GM23338 (cell line): ENCODE results near the gene CPNE5. TPM values are rescaled to one million over a fixed set of nuclear protein-coding genes. Genes with fewer than 3 reads are reported as not detected.

ENCODE experiments used
- ATAC-seq: fragments of 200-7000 bp; cut with Tn5 transposase; 3 replicates; pipeline ENCODE4 v1.9.1; 2020
- DNase-seq: peaks from one replicate; pipeline ENCODE4 v3.0.0-alpha.2; 2015; ENCODE audit warnings: low spot score
- H2AFZ ChIP-seq: fragments of 200-600 bp; sonication (generic); 2 replicates; pipeline ENCODE4 v1.8.0; 2016; ENCODE audit warnings: antibody characterized with exemption, mild to moderate bottlenecking, moderate library complexity
- H3F3A ChIP-seq: fragments of 200-600 bp; sonication (generic); replicated peaks from 2 replicates; pipeline ENCODE4 v1.8.0; 2017; ENCODE audit warnings: antibody characterized with exemption, mixed run types, low read depth
- H3K27ac ChIP-seq: fragments of 200-600 bp; sonication (generic); 2 replicates; pipeline ENCODE4 v1.6.1; 2016; ENCODE audit warnings: low read depth
- H3K27me3 ChIP-seq: fragments of 200-600 bp; sonication (generic); 2 replicates; pipeline ENCODE4 v1.8.0; 2016; ENCODE audit warnings: mild to moderate bottlenecking, mixed run types, moderate library complexity; ENCODE audit not compliant: insufficient read depth
- H3K36me3 ChIP-seq: fragments of 200-600 bp; sonication (generic); 2 replicates; pipeline ENCODE4 v1.8.0; 2016; ENCODE audit warnings: mild to moderate bottlenecking; ENCODE audit not compliant: insufficient read depth
- H3K4me1 ChIP-seq: fragments of 200-600 bp; sonication (generic); 2 replicates; pipeline ENCODE4 v1.8.0; 2016; ENCODE audit warnings: mild to moderate bottlenecking, moderate library complexity; ENCODE audit not compliant: insufficient read depth
- H3K4me2 ChIP-seq: fragments of 200-600 bp; sonication (generic); 2 replicates; pipeline ENCODE4 v1.7.1; 2017; ENCODE audit warnings: mixed run types
- H3K4me3 ChIP-seq: fragments of 200-600 bp; sonication (generic); 2 replicates; pipeline ENCODE4 v1.6.1; 2016; ENCODE audit warnings: mixed run types
- H3K79me2 ChIP-seq: fragments of 200-600 bp; sonication (generic); replicated peaks from 2 replicates; pipeline ENCODE4 v1.8.0; 2017; ENCODE audit warnings: mild to moderate bottlenecking; ENCODE audit not compliant: insufficient read depth
- H3K9me2 ChIP-seq: fragments of 200-600 bp; sonication (generic); 2 replicates; pipeline ENCODE4 v1.8.0; 2017; ENCODE audit not compliant: insufficient read depth
- H4K20me1 ChIP-seq: fragments of 200-600 bp; sonication (generic); replicated peaks from 2 replicates; pipeline ENCODE4 v1.8.0; 2017; ENCODE audit warnings: mild to moderate bottlenecking; ENCODE audit not compliant: insufficient read depth
- H3K27ac Mint-ChIP-seq: 2 replicates; pipeline ENCODE4 v1.8.0; 2020; ENCODE audit warnings: inconsistent platforms, mild to moderate bottlenecking, moderate library complexity, mixed read lengths
- H3K27me3 Mint-ChIP-seq: 3 replicates; pipeline ENCODE4 v1.8.0; 2022; ENCODE audit warnings: low read depth, mild to moderate bottlenecking, moderate library complexity, mixed read lengths, inconsistent platforms; ENCODE audit not compliant: insufficient read depth, poor library complexity
- H3K36me3 Mint-ChIP-seq: 3 replicates; pipeline ENCODE4 v1.8.0; 2021; ENCODE audit warnings: low read depth, mild to moderate bottlenecking, inconsistent platforms, moderate library complexity, mixed read lengths
- H3K4me1 Mint-ChIP-seq: 3 replicates; pipeline ENCODE4 v1.8.0; 2020; ENCODE audit warnings: mild to moderate bottlenecking, inconsistent platforms, mixed read lengths
- H3K4me3 Mint-ChIP-seq: 3 replicates; pipeline ENCODE4 v1.8.0; 2021; ENCODE audit warnings: moderate library complexity, mild to moderate bottlenecking, inconsistent platforms, mixed read lengths
- H3K9me3 Mint-ChIP-seq: 3 replicates; pipeline ENCODE4 v1.8.0; 2020; ENCODE audit warnings: moderate library complexity, mild to moderate bottlenecking, inconsistent platforms, mixed read lengths
- CREB1 ChIP-seq: fragments of 250-450 bp; sonication (Bioruptor Pico); IDR thresholded peaks from 2 replicates; pipeline ENCODE4 v1.5.0; 2020; ENCODE audit warnings: low read depth, mild to moderate bottlenecking, moderate library complexity
- CTCF ChIP-seq, 2 experiments: fragments of 200-600 bp in 1 of 2; sonication (generic) in 1 of 2; conservative IDR thresholded peaks; 2 replicates each; pipeline versions ENCODE4 v1.5.1 to v1.6.1; 2016 to 2017; ENCODE audit warnings: antibody characterized with exemption in 2 of 2, low read depth in 2 of 2, mild to moderate bottlenecking in 2 of 2, moderate library complexity in 1 of 2
- EZH2 ChIP-seq: fragments of 200-600 bp; sonication (generic); IDR thresholded peaks from one replicate; pipeline ENCODE4 v1.8.0; 2017; ENCODE audit warnings: antibody characterized with exemption, mild to moderate bottlenecking, low read depth; ENCODE audit not compliant: unreplicated experiment
- EZH2phosphoT487 ChIP-seq: fragments of 200-600 bp; sonication (generic); IDR thresholded peaks from one replicate; pipeline ENCODE4 v1.8.1; 2018; ENCODE audit warnings: antibody characterized with exemption; ENCODE audit not compliant: unreplicated experiment
- JUNB ChIP-seq: IDR thresholded peaks from one replicate; pipeline ENCODE4 v1.6.1; 2016; ENCODE audit warnings: antibody characterized with exemption; ENCODE audit not compliant: unreplicated experiment
- NANOG ChIP-seq: IDR thresholded peaks from 2 replicates; pipeline ENCODE4 v1.6.1; 2016; ENCODE audit warnings: antibody characterized with exemption, borderline replicate concordance
- POLR2AphosphoS5 ChIP-seq: IDR thresholded peaks from 2 replicates; pipeline ENCODE4 v1.6.1; 2016; ENCODE audit warnings: antibody characterized with exemption, low read depth
- REST ChIP-seq: IDR thresholded peaks from one replicate; pipeline ENCODE4 v1.6.1; 2018; ENCODE audit warnings: antibody characterized with exemption; ENCODE audit not compliant: unreplicated experiment
- STAT1 ChIP-seq: IDR thresholded peaks from one replicate; pipeline ENCODE4 v1.6.1; 2016; ENCODE audit warnings: antibody characterized with exemption; ENCODE audit not compliant: unreplicated experiment
- ZNF114 ChIP-seq: fragments of 250-450 bp; sonication (Bioruptor Pico); IDR thresholded peaks from 2 replicates; pipeline ENCODE4 v1.5.0; 2020; ENCODE audit warnings: mild to moderate bottlenecking, moderate library complexity
- ZNF331 ChIP-seq: fragments of 250-450 bp; sonication (Bioruptor Pico); IDR thresholded peaks from 2 replicates; pipeline ENCODE4 v1.5.0; 2020; ENCODE audit warnings: low read depth, mild to moderate bottlenecking, moderate library complexity
- ZNF462 ChIP-seq: fragments of 250-450 bp; sonication (Bioruptor Pico); IDR thresholded peaks from 2 replicates; pipeline ENCODE4 v1.5.0; 2020; ENCODE audit warnings: mild to moderate bottlenecking, moderate library complexity
- polyA plus RNA-seq: library from polyadenylated mRNA; unstranded; fragments of >200 nt; fragmentation: Nextera tagmentation; extraction: Ambion mirVana; gene quantifications from 2 replicates; pipeline ENCODE4 v1.2.1, GENCODE V29; 2016
- total RNA-seq: library from RNA; depleted of rRNA; stranded (reverse); fragments of >200 nt; shearing (Covaris generic); gene quantifications from 2 replicates; pipeline ENCODE4 v1.2.3, GENCODE V29; 2014
- TF ChIP-seq, protein P1 (sequence below): IDR thresholded peaks from 2 replicates; pipeline ENCODE4 v1.6.1; 2016; ENCODE audit warnings: antibody characterized with exemption

The CPNE5 gene
- total and polyA plus RNA-seq, 2 experiments from 2014 or later, result 0.14 to 0.42 TPM

- H3K4me2 ChIP-seq, result no peak overlapping the region
- Mint-ChIP-seq H3K4me3 (no peak overlapping the region), H3K4me1 (no peaks in the 10 kb centered on the region; the same call in 2 of the 3 replicates), H3K27me3 (no peaks in the 10 kb centered on the region), H3K36me3 (no peaks in the 10 kb centered on the region), H3K27ac (no peak overlapping the region), H3K9me3 (no peaks in the 10 kb centered on the region)
- DNase-seq, result no peak
- H3K79me2 ChIP-seq, result no peaks in the 10 kb centered on the region
- no peaks in the 10 kb centered on the region for H3K4me1 ChIP-seq
- H4K20me1 ChIP-seq, result no peaks in the 10 kb centered on the region
- no peaks in the 10 kb centered on the region for H3K9me2 ChIP-seq
- TF ChIP-seq CTCF (conservative IDR thresholded peaks at IDR 0.05; ENCODE audit: low read depth in 2 of 2), result no peak
- no peak for TF ChIP-seq EZH2phosphoT487
- no peak for TF ChIP-seq CREB1
- TF ChIP-seq NANOG, result no peak
- TF ChIP-seq REST, result no peak
- TF ChIP-seq ZNF114 (CRISPR knock-in tag), result no peak
- no peak for TF ChIP-seq STAT1
- TF ChIP-seq JUNB, result no peak
- TF ChIP-seq, protein P1, sequence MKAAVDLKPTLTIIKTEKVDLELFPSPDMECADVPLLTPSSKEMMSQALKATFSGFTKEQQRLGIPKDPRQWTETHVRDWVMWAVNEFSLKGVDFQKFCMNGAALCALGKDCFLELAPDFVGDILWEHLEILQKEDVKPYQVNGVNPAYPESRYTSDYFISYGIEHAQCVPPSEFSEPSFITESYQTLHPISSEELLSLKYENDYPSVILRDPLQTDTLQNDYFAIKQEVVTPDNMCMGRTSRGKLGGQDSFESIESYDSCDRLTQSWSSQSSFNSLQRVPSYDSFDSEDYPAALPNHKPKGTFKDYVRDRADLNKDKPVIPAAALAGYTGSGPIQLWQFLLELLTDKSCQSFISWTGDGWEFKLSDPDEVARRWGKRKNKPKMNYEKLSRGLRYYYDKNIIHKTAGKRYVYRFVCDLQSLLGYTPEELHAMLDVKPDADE, result no peak
- no peak for TF ChIP-seq EZH2
- TF ChIP-seq ZNF331 (CRISPR knock-in tag), result no peak
- no peak for TF ChIP-seq POLR2AphosphoS5
- TF ChIP-seq ZNF462 (CRISPR knock-in tag), result no peak
- no peaks in the 10 kb centered on the region for H3K27me3 ChIP-seq
- no peak overlapping the region for H3K27ac ChIP-seq
- H3K4me3 ChIP-seq, result no peak overlapping the region
- no peaks in the 10 kb centered on the region for H3K36me3 ChIP-seq
- H2AFZ ChIP-seq, result no peak overlapping the region
- no peak for ATAC-seq
- H3F3A ChIP-seq, result no peaks in the 10 kb centered on the region
These were observed 121.9 kb downstream of the CPNE5 start for GRCh38 chr6:36717231-36717825.
